GM06990 (cell line): ENCODE data around the gene MAPK1.
A peak's percentile ranks its signal among the peaks of the same experiment; 100 is the strongest.
"Not testable (repeated sequence)": the region's sequence is repeated elsewhere in the genome, so short reads cannot be mapped to it uniquely, and the experiment has no call there.

Experiments used
- DNase-seq: peaks from one replicate; pipeline ENCODE4 v3.0.0-alpha.2; 2011; ENCODE audit not compliant: insufficient read length; ENCODE audit errors: extremely low read depth
- H3K27me3 ChIP-seq: replicated peaks from 2 replicates; pipeline ENCODE4 v1.6.0; 2011; ENCODE audit warnings: low read length; ENCODE audit not compliant: control insufficient read depth, insufficient read depth
- H3K36me3 ChIP-seq: 2 replicates; pipeline ENCODE4 v1.5.1; 2011; ENCODE audit warnings: low read length; ENCODE audit not compliant: control insufficient read depth, insufficient read depth
- H3K4me3 ChIP-seq: replicated peaks from 2 replicates; pipeline ENCODE4 v1.5.1; 2011; ENCODE audit warnings: low read depth, mild to moderate bottlenecking, control low read depth, low read length
- TF ChIP-seq, protein P1 (sequence below): IDR thresholded peaks from 2 replicates; pipeline ENCODE4 v1.5.1; 2011; ENCODE audit warnings: low read length, control low read depth, mild to moderate bottlenecking, inconsistent platforms; ENCODE audit not compliant: insufficient read depth, poor library complexity, severe bottlenecking

Gene MAPK1

DNA sequence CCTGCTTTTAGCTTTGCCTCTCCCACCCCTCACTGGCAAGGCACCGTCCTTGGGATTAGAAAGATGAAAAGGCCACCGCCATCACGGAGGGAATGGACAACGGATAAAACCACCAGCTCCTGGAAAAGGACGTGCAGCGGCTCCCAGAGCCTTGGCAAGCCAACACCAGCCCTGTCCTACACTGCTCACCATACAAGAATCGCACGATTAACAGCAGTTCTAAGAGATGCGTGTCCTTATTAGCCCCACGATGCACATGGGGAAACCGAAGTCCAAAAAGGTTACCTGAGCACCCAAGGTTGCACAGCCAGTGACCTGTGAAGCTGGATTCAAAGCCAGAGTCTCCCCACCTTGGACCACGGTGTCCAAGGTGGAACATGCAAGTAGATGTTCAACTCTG, 139.2 kb downstream of the MAPK1 start:
- Histone ChIP-seq H3K27me3 (no peaks in the 10 kb centered on the region), H3K36me3 (no peaks in the 10 kb centered on the region), H3K4me3 (no peak overlapping the region)
- DNase-seq: no peak
- TF ChIP-seq, protein P1, sequence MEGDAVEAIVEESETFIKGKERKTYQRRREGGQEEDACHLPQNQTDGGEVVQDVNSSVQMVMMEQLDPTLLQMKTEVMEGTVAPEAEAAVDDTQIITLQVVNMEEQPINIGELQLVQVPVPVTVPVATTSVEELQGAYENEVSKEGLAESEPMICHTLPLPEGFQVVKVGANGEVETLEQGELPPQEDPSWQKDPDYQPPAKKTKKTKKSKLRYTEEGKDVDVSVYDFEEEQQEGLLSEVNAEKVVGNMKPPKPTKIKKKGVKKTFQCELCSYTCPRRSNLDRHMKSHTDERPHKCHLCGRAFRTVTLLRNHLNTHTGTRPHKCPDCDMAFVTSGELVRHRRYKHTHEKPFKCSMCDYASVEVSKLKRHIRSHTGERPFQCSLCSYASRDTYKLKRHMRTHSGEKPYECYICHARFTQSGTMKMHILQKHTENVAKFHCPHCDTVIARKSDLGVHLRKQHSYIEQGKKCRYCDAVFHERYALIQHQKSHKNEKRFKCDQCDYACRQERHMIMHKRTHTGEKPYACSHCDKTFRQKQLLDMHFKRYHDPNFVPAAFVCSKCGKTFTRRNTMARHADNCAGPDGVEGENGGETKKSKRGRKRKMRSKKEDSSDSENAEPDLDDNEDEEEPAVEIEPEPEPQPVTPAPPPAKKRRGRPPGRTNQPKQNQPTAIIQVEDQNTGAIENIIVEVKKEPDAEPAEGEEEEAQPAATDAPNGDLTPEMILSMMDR: no peak

DNA sequence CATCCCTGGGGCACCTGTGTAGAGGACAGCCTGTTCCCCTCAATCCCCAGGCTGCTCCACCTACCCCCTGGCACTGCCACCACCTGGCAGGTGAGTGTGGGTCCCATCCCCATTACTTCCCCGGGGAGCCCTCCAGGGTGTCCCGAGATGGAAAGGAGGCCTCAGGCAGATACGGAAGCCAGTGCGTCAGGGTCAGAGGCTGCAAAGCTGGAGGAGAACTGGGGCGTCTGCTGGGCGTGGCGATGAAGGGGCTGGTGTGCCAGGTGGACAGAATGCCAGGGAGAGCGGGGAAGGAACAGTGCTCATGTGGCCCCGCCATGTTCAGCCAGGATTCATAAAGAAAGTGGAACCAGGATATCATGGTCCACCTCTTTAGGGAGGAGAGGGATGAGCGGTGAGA, 139.7 kb downstream of the MAPK1 start:
- Histone ChIP-seq H3K36me3 (no peaks in the 10 kb centered on the region), H3K27me3 (no peaks in the 10 kb centered on the region), H3K4me3 (no peak overlapping the region)
- DNase-seq: no peak
- TF ChIP-seq, protein P1: no peak

DNA sequence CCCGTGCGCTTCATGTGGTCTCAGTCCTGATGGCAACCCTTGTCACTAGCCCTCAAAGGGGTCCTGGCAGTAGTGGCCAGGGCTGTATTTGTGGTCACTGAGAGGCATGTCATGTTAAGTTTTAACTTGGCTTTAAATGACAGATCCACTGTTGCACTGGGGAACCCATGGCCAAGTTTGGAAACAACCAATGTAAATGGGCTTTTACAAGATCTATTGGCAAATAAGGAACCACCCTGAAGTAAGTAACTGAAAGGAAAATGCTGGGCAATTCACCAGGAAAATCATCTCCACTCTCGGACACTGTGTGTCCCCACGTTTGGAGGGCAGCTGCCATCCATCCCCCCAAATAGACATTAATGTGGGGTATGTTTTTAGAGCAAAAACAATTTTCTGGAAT, 140.3 kb downstream of the MAPK1 start:
- Histone ChIP-seq H3K36me3 (no peaks in the 10 kb centered on the region), H3K4me3 (no peak overlapping the region), H3K27me3 (no peaks in the 10 kb centered on the region)
- no peak for DNase-seq
- TF ChIP-seq, protein P1: no peak

DNA sequence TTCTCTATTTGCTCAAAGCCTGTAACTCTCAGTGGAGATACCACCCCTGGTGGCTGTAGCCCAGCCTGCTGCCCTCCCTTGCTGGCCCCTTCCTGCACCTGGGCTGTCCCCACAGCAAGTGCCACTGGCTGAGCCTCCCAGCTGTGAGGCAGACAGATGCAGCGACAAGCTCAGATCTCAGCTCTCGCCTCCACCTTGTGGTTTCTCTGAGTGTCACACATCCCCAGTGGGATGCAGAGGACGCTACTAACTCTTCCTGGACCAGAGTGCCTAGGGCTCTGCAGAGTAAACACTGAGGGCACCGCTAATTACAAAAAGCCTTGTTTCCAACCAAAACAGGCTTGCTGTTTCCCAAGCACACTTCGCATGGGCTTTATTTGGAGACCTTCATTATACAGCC, 140.8 kb downstream of the MAPK1 start:
- Histone ChIP-seq H3K4me3 (no peak overlapping the region), H3K27me3 (no peaks in the 10 kb centered on the region), H3K36me3 (no peaks in the 10 kb centered on the region)
- TF ChIP-seq, protein P1: peak; percentile 58
- DNase-seq: no peak

DNA sequence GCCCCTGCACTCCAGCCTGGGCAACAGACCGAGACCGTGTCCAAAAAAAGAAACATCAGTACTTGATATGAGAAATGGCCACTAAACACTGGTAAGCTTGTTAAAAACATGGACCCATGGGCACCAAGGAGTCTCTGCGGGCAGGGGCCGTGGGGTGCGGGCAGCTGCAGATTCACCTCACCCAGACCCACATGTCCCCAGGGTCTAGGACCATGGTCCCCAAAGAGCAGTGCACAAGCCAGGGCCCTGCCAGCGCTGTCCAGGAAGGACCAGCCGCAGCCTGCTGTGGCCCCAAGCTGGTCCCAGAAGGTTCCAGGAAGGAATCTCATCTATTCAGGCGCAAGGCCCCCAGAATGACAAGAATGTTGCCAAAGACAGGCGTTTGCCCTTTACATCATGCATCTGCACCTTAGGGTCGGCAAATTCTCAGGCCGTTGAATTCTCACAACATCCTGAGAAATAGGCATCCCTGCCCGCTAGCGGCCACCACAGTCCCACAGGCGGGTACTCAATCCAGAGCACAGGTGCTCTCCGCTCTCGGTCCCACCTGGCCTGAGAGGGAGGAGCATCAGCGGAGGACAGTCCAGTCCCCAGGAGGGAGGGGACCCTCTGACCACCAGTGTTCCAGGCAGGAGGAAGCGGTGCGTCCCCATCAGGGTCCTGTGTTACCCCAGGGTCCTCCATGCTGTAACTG, 141.3 kb downstream of the MAPK1 start:
- Histone ChIP-seq H3K36me3 (no peaks in the 10 kb centered on the region), H3K27me3 (no peaks in the 10 kb centered on the region), H3K4me3 (no peak overlapping the region)
- TF ChIP-seq, protein P1: no peak
- no peak for DNase-seq

DNA sequence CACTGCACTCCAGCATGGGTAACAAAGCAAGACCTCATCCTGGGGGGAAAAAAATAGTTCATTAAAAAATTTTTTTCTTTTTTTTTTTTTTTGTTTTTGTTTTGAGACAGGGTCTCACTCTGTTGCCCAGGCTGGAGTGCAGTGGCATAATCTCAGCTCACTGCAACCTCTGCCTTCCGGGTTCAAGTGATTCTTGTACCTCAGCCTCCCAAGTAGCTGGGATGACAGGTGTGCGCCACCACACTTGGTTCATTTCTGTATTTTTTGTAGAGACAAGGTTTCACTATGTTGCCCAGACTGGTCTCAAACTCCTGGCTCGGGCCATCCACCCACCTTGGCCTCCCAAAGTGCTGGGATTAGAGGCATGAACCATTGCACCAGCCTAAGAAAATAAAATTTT, 142.9 kb downstream of the MAPK1 start:
- not testable (repeated sequence) for H3K4me3 ChIP-seq, DNase-seq, H3K27me3 ChIP-seq, H3K36me3 ChIP-seq

DNA sequence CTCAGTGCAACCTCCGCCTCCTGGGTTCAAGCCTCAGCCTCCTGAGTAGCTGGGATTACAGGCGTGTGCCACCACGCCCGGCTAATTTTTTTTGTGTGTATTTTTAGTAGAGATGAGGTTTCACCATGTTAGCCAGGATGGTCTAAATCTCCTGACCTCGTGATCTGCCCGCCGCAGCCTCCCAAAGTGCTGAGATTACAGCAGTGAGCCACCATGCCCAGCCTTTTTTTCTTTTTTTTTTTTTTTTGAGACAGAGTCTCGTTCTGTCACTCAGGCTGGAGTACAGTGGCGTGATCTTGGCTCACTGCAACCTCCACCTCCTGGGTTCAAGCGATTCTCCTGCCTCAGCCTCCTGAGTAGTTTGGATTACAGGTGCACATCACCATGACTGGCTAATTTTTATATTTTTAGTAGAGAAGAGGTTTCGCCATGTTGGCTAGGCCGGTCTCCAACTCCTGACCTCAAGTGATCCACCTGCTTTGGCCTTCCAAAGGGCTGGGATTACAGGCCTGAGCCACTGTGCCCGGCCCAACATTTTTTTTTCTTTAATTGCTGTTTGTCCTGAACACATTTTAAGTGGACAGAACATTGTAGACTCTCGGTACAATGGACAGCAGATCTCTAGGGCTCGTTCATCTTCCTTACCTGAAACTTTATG, 146.1 kb downstream of the MAPK1 start:
- H3K4me3 ChIP-seq, H3K36me3 ChIP-seq, H3K27me3 ChIP-seq, DNase-seq: not testable (repeated sequence)

DNA sequence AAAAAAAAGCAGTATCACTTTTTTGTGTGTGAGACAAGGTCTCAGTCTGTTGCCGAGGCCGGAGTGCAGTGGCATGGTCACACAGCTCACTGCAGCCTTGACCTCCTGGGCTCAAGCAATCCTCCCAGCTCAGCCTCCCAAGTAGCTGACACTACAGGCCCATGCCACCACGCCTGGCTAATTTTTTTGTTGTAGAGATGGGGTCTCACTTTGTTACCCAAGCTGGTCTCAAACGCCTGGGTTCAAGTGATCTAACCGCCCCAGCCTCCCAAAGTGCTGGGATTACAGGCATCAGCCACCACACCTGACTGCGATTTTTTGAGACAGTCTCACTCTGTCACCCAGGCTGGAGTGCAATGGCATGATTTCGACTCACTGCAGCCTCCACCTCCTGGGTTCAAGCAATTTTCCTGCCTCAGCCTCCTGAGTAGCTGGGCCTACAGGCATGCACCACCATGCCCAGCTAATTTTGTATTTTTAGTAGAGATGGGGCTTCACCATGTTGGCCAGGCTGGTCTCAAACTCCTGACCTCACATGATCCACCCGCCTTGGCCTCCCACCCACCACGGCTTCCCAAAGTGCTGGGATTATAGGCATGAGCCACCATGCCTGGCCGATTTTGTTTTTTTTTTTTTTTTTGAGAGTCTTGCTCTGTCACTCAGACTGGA, 147.1 kb downstream of the MAPK1 start:
- not testable (repeated sequence) for H3K36me3 ChIP-seq, DNase-seq, H3K27me3 ChIP-seq, H3K4me3 ChIP-seq
